ENCODE results near the gene MICAL3.

Gene MICAL3

DNA sequence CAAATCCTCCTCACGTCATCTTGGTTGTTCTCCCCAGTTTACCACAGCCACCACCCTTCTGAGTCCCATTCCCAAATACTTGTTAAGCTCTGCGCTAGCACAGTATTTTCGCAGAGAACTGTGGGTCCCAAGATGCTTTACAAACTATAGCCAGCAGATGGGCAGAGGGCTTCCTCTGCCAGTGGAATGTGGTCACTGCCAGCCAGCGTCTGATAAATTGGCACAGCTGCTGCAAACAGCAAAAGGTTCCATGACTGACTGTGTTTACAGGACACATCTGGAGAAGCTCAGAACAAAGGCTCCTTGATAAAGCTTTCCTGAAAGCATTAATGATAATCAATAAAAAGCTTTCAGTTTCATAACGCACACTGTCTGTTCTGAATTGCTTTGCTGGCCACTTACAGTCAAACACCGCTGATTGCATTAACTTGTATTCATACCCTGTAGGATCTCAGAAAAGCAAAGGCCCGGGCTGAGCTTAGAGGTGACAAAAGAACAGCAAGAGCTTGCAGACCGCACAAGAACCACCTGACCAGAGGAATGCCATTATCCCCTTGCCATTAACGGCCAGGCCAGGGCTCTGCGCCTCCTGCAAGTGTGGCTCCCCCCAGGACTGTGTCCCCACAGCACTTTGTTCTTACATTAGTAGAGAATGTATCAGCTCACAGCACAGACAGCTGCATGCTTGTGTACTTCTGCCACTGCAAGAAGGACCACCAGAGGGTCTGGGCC is 120.6 kb downstream of the MICAL3 start:
- Histone ChIP-seq H3K27me3 (ENCODE audit: control insufficient read depth in 5 of 5, insufficient read depth in 4 of 5, low read length in 5 of 5) (no peaks in the 10 kb centered on the region), H3K9me3 (ENCODE audit: control insufficient read depth in 5 of 5, low read length in 5 of 5) (no peaks in the 10 kb centered on the region), H3K4me1 (ENCODE audit: control insufficient read depth in 5 of 5, insufficient read depth in 5 of 5, low read length in 5 of 5) (peaks cover 0 to 15% (median 13%) of the 10 kb centered on the region in 5 donors), H3K9ac (ENCODE audit: low read length in 5 of 5) (no peak overlapping the region), H3K36me3 (ENCODE audit: control insufficient read depth in 5 of 5, insufficient read depth in 5 of 5, low read length in 5 of 5) (peaks cover 15 to 70% (median 51%) of the 10 kb centered on the region in 5 donors), H3K27ac (ENCODE audit: low read depth, low read length) (no peak overlapping the region), H3K4me3 (ENCODE audit: low read depth in 1 of 5, low read length in 5 of 5) (no peak overlapping the region)

- H3K27me3 ChIP-seq (ENCODE audit: control insufficient read depth in 5 of 5, insufficient read depth in 4 of 5, low read length in 5 of 5) = no peaks in the 10 kb centered on the region
- no peak overlapping the region for H3K27ac ChIP-seq (ENCODE audit: low read depth, low read length)
- no peaks in the 10 kb centered on the region for H3K9me3 ChIP-seq (ENCODE audit: control insufficient read depth in 5 of 5, low read length in 5 of 5)
- peaks cover 0 to 15% (median 13%) of the 10 kb centered on the region in 5 donors for H3K4me1 ChIP-seq (ENCODE audit: control insufficient read depth in 5 of 5, insufficient read depth in 5 of 5, low read length in 5 of 5)
- no peak overlapping the region for H3K9ac ChIP-seq (ENCODE audit: low read length in 5 of 5)
- peaks cover 15 to 77% (median 59%) of the 10 kb centered on the region in 5 donors for H3K36me3 ChIP-seq (ENCODE audit: control insufficient read depth in 5 of 5, insufficient read depth in 5 of 5, low read length in 5 of 5)
- H3K4me3 ChIP-seq (ENCODE audit: low read depth in 1 of 5, low read length in 5 of 5) = no peak overlapping the region
Observed at GRCh38 chr22:17902960-17903359, 121.4 kb downstream of the MICAL3 start.

DNA sequence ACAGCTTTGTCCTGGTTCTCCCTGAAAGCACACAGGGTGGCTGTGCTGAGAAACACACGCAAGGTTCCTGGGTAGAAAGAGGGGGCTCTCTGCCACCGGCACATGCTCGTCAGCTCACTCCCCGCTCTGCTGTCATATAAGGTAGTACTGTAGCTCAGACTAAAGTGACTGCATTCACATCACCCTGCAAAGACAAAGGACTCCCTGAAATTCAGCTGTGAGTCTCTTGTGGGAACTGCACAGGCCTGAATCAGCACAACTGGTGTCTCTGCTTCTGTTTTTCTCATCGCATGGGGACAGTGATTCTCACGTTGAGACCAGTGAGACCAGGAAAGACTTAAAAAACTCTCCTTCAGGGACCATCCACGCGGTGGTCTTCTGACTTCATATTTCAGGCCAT is 126.0 kb downstream of the MICAL3 start:
- H3K4me1 ChIP-seq (ENCODE audit: control insufficient read depth in 5 of 5, insufficient read depth in 5 of 5, low read length in 5 of 5) = peaks cover 0 to 4% (median 3%) of the 10 kb centered on the region in 5 donors
- H3K27ac ChIP-seq (ENCODE audit: low read depth, low read length) = no peak overlapping the region
- no peak overlapping the region for H3K4me3 ChIP-seq (ENCODE audit: low read depth in 1 of 5, low read length in 5 of 5)
- H3K27me3 ChIP-seq (ENCODE audit: control insufficient read depth in 5 of 5, insufficient read depth in 4 of 5, low read length in 5 of 5) = no peaks in the 10 kb centered on the region
- no peaks in the 10 kb centered on the region for H3K9me3 ChIP-seq (ENCODE audit: control insufficient read depth in 5 of 5, low read length in 5 of 5)
- no peak overlapping the region for H3K9ac ChIP-seq (ENCODE audit: low read length in 5 of 5)
- peaks cover 10 to 77% (median 58%) of the 10 kb centered on the region in 5 donors for H3K36me3 ChIP-seq (ENCODE audit: control insufficient read depth in 5 of 5, insufficient read depth in 5 of 5, low read length in 5 of 5)

DNA sequence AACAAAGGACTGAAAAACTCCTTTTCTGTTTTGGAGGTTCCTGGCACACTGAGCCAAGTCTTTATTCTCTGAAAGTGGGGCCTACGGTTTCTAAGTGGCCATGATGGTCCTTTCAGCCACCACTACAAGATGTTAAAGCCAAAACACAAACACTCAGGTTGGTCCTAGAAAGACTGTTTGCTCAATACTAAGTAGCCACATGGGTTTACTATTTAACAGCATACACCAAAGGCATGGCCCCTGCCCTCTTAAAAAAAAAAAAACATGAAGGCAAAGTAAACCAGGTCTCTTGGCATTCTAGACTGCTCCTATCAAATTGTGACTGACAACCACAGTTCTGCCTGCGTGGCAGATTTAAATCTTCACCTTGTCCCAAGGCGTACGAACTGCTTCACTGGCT is 126.5 kb downstream of the MICAL3 start:
- no peaks in the 10 kb centered on the region for H3K9me3 ChIP-seq (ENCODE audit: control insufficient read depth in 5 of 5, low read length in 5 of 5)
- no peak overlapping the region for H3K4me3 ChIP-seq (ENCODE audit: low read depth in 1 of 5, low read length in 5 of 5)
- peaks cover 10 to 82% (median 62%) of the 10 kb centered on the region in 5 donors for H3K36me3 ChIP-seq (ENCODE audit: control insufficient read depth in 5 of 5, insufficient read depth in 5 of 5, low read length in 5 of 5)
- H3K27ac ChIP-seq (ENCODE audit: low read depth, low read length) = no peak overlapping the region
- no peak overlapping the region for H3K9ac ChIP-seq (ENCODE audit: low read length in 5 of 5)
- no peaks in the 10 kb centered on the region for H3K4me1 ChIP-seq (ENCODE audit: control insufficient read depth in 5 of 5, insufficient read depth in 5 of 5, low read length in 5 of 5)
- H3K27me3 ChIP-seq (ENCODE audit: control insufficient read depth in 5 of 5, insufficient read depth in 4 of 5, low read length in 5 of 5) = no peaks in the 10 kb centered on the region

- no peaks in the 10 kb centered on the region for H3K27me3 ChIP-seq (ENCODE audit: control insufficient read depth in 5 of 5, insufficient read depth in 4 of 5, low read length in 5 of 5)
- H3K27ac ChIP-seq (ENCODE audit: low read depth, low read length) = no peak overlapping the region
- H3K9ac ChIP-seq (ENCODE audit: low read length in 5 of 5) = no peak overlapping the region
- H3K4me3 ChIP-seq (ENCODE audit: low read depth in 1 of 5, low read length in 5 of 5) = no peak overlapping the region
- no peaks in the 10 kb centered on the region for H3K4me1 ChIP-seq (ENCODE audit: control insufficient read depth in 5 of 5, insufficient read depth in 5 of 5, low read length in 5 of 5)
- no peaks in the 10 kb centered on the region for H3K9me3 ChIP-seq (ENCODE audit: control insufficient read depth in 5 of 5, low read length in 5 of 5)
- H3K36me3 ChIP-seq (ENCODE audit: control insufficient read depth in 5 of 5, insufficient read depth in 5 of 5, low read length in 5 of 5) = peaks cover 10 to 81% (median 61%) of the 10 kb centered on the region in 5 donors
Observed at GRCh38 chr22:17897426-17897825, 126.9 kb downstream of the MICAL3 start.

DNA sequence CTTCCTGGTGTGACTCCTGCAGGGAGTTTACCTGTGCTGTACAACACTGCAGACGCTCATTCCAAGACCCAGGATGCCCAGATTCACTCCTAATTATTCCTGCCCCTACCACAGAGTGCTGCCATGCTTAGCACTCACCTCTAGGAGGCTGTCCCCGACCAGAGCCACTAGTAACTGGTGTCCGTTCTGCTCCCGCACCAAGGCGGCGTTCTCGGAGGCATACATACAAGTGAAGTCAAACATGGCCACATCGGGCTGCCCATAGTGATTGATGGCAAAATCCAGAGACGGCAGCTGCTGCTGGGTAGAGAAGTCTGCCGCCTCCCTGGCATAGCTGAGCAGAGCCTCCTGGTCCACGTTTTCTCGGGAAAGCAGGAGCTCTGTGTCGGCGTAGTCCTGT is 127.8 kb downstream of the MICAL3 start:
- Histone ChIP-seq H3K27me3 (ENCODE audit: control insufficient read depth in 5 of 5, insufficient read depth in 4 of 5, low read length in 5 of 5) (no peaks in the 10 kb centered on the region), H3K27ac (ENCODE audit: low read depth, low read length) (no peak overlapping the region), H3K9me3 (ENCODE audit: control insufficient read depth in 5 of 5, low read length in 5 of 5) (no peaks in the 10 kb centered on the region), H3K9ac (ENCODE audit: low read length in 5 of 5) (no peak overlapping the region), H3K36me3 (ENCODE audit: control insufficient read depth in 5 of 5, insufficient read depth in 5 of 5, low read length in 5 of 5) (peaks cover 10 to 73% (median 54%) of the 10 kb centered on the region in 5 donors), H3K4me1 (ENCODE audit: control insufficient read depth in 5 of 5, insufficient read depth in 5 of 5, low read length in 5 of 5) (peaks cover 0 to 4% (median 1%) of the 10 kb centered on the region in 5 donors), H3K4me3 (ENCODE audit: low read depth in 1 of 5, low read length in 5 of 5) (no peak overlapping the region)

DNA sequence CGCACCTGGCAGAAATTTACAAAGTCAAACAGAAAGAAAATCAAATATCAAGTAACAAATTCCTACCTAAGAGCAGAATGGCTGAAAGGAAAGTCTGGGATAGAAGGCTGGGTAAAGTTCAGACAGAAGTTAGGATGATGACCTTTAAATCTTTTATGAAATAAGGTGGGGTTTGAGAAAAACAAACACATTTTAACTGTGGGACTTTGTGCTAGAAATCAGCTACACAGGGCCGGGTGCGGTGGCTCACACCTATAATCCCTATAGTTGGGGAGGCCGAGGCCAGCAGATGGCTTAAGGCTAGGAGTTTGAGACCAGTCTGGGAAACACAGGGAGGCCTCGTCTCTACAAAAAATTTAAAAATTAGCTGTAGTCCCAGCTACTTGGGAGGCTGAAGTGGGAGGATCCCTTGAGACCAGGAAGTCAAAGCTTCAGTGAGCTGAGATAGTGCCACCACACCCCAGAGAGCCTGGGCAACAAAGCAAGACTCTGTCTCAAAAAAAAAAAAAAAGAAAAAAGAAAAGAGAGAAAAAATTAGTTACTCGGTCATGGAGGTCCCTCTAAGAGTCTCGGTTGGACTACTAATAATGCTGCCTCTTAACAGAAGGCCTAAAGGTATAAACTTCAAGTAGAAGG is 130.3 kb downstream of the MICAL3 start:
- Histone ChIP-seq H3K9ac (ENCODE audit: low read length in 5 of 5) (no peak overlapping the region), H3K4me1 (ENCODE audit: control insufficient read depth in 5 of 5, insufficient read depth in 5 of 5, low read length in 5 of 5) (peaks cover 0 to 17% (median 11%) of the 10 kb centered on the region in 5 donors), H3K9me3 (ENCODE audit: control insufficient read depth in 5 of 5, low read length in 5 of 5) (no peaks in the 10 kb centered on the region), H3K4me3 (ENCODE audit: low read depth in 1 of 5, low read length in 5 of 5) (no peak overlapping the region), H3K27ac (ENCODE audit: low read depth, low read length) (no peak overlapping the region), H3K36me3 (ENCODE audit: control insufficient read depth in 5 of 5, insufficient read depth in 5 of 5, low read length in 5 of 5) (peaks cover 7 to 60% (median 52%) of the 10 kb centered on the region in 5 donors), H3K27me3 (ENCODE audit: control insufficient read depth in 5 of 5, insufficient read depth in 4 of 5, low read length in 5 of 5) (no peaks in the 10 kb centered on the region)

- H3K27me3 ChIP-seq (ENCODE audit: control insufficient read depth in 5 of 5, insufficient read depth in 4 of 5, low read length in 5 of 5) = no peaks in the 10 kb centered on the region
- no peaks in the 10 kb centered on the region for H3K9me3 ChIP-seq (ENCODE audit: control insufficient read depth in 5 of 5, low read length in 5 of 5)
- no peak overlapping the region for H3K27ac ChIP-seq (ENCODE audit: low read depth, low read length)
- H3K4me1 ChIP-seq (ENCODE audit: control insufficient read depth in 5 of 5, insufficient read depth in 5 of 5, low read length in 5 of 5) = peaks cover 0 to 17% (median 11%) of the 10 kb centered on the region in 5 donors
- H3K36me3 ChIP-seq (ENCODE audit: control insufficient read depth in 5 of 5, insufficient read depth in 5 of 5, low read length in 5 of 5) = peaks cover 12 to 61% (median 55%) of the 10 kb centered on the region in 5 donors
- no peak overlapping the region for H3K9ac ChIP-seq (ENCODE audit: low read length in 5 of 5)
- no peak overlapping the region for H3K4me3 ChIP-seq (ENCODE audit: low read depth in 1 of 5, low read length in 5 of 5)
Observed at GRCh38 chr22:17892376-17892775, 132.0 kb downstream of the MICAL3 start.

DNA sequence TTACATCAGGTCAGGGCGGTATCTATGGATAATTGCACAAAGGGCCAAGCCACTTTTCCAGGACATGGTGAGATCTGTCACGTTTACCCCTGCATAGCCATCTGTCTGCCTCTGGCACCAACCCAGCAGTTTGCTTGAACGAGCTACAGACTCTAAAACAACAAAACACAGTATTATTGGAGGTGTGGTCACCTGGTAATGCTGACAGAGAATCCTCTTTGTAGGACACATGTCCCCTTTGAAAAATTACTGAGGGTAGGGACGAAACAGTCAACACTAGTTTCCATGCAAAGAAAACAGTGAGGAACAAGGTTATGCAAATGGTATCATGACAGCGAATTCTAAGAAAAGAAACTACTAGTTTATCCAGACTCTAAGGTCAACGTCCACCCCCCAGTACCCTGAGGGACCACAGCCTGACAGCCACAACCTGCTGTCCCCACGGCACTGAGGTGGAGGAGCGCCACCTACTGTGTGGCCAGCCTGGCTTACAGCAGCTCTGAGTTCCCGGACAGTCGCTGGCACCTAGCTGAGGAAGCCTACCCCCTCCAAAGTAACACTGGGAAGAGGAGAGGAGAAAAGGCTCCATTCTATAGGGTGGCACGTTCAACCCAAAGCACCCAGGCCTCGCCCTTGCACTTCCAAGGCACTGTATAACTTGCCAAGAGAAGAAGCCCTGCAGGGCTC is 132.7 kb downstream of the MICAL3 start:
- Histone ChIP-seq H3K27me3 (ENCODE audit: control insufficient read depth in 5 of 5, insufficient read depth in 4 of 5, low read length in 5 of 5) (no peaks in the 10 kb centered on the region), H3K27ac (ENCODE audit: low read depth, low read length) (no peak overlapping the region), H3K4me3 (ENCODE audit: low read depth in 1 of 5, low read length in 5 of 5) (no peak overlapping the region), H3K9me3 (ENCODE audit: control insufficient read depth in 5 of 5, low read length in 5 of 5) (no peaks in the 10 kb centered on the region), H3K4me1 (ENCODE audit: control insufficient read depth in 5 of 5, insufficient read depth in 5 of 5, low read length in 5 of 5) (peaks cover 0 to 17% (median 11%) of the 10 kb centered on the region in 5 donors), H3K9ac (ENCODE audit: low read length in 5 of 5) (peak overlapping the region in 1 of 5 donors; percentile 4), H3K36me3 (ENCODE audit: control insufficient read depth in 5 of 5, insufficient read depth in 5 of 5, low read length in 5 of 5) (peaks cover 15 to 64% (median 58%) of the 10 kb centered on the region in 5 donors)

- Histone ChIP-seq H3K4me1 (ENCODE audit: control insufficient read depth in 5 of 5, insufficient read depth in 5 of 5, low read length in 5 of 5) (peaks cover 0 to 17% (median 11%) of the 10 kb centered on the region in 5 donors), H3K27me3 (ENCODE audit: control insufficient read depth in 5 of 5, insufficient read depth in 4 of 5, low read length in 5 of 5) (no peaks in the 10 kb centered on the region), H3K9me3 (ENCODE audit: control insufficient read depth in 5 of 5, low read length in 5 of 5) (no peaks in the 10 kb centered on the region), H3K9ac (ENCODE audit: low read length in 5 of 5) (peak overlapping the region in 1 of 5 donors; percentile 18), H3K36me3 (ENCODE audit: control insufficient read depth in 5 of 5, insufficient read depth in 5 of 5, low read length in 5 of 5) (peaks cover 15 to 61% (median 59%) of the 10 kb centered on the region in 5 donors), H3K27ac (ENCODE audit: low read depth, low read length) (no peak overlapping the region), H3K4me3 (ENCODE audit: low read depth in 1 of 5, low read length in 5 of 5) (no peak overlapping the region)
Observed at GRCh38 chr22:17890892-17891291, 133.5 kb downstream of the MICAL3 start.
